Adrenal gland (tissue), 12 donors: ENCODE results near the gene RNF25. TPM values are rescaled to one million over a fixed set of nuclear protein-coding genes. Genes with fewer than 3 reads are reported as not detected.

Source experiments
- DNase-seq, 7 donors: peaks; one replicate each; pipeline ENCODE4 v3.0.0-alpha.2; 2019 to 2020
- H3K27ac ChIP-seq, 5 donors: fragments of 200-600 bp; sonication (generic) in 4 of 5; 1 replicate in 3 of 5; 2 replicates in 2 of 5; pipeline versions ENCODE4 v1.5.1 to v1.8.0; 2016 to 2020; ENCODE audit warnings: mild to moderate bottlenecking in 1 of 5
- H3K27me3 ChIP-seq: fragments of 200-600 bp; 2 replicates; pipeline ENCODE4 v1.8.0; 2021
- H3K36me3 ChIP-seq, 2 donors: fragments of 200-600 bp; replicated peaks in 1 of 2; 1 replicate in 1 of 2; 2 replicates in 1 of 2; pipeline versions ENCODE4 v1.5.1 to v1.8.0; 2018 to 2022
- H3K4me1 ChIP-seq, 2 donors: fragments of 200-600 bp; replicated peaks in 1 of 2; 1 replicate in 1 of 2; 2 replicates in 1 of 2; pipeline versions ENCODE4 v1.5.1 to v1.8.0; 2018 to 2021
- H3K4me3 ChIP-seq, 4 donors: fragments of 200-600 bp; sonication (generic) in 3 of 4; one replicate each; pipeline ENCODE4 v1.5.1; 2016 to 2018
- H3K9me3 ChIP-seq, 3 donors: fragments of 200-600 bp; sonication (generic) in 1 of 3; replicated peaks in 1 of 3; 1 replicate in 2 of 3; 2 replicates in 1 of 3; pipeline versions ENCODE4 v1.5.1 to v1.8.0; 2016 to 2021
- POLR2A ChIP-seq, 2 donors: fragments of 450-650 bp; IDR thresholded peaks; one replicate each; pipeline ENCODE4 v1.6.1; 2017; ENCODE audit warnings: antibody characterized with exemption in 2 of 2, mild to moderate bottlenecking in 2 of 2, moderate library complexity in 1 of 2
- WGBS, 4 donors: extraction: QIAGEN DNeasy Blood & Tissue Kit in 2 of 4; methylation state at CpG; one replicate each; pipeline versions ENCODE4 v1.1.5 to v1.1.7; 2013 to 2017; 5-methylcytosine and 5-hydroxymethylcytosine counted together
- intact Hi-C, 2 donors: fragments of 100-400 bp; cut with DNase I; formaldehyde crosslinking; loops; one replicate each; pipeline versions ENCODE4 v1.14.1 to v1.15.0; 2022 to 2023
- polyA plus RNA-seq, 3 donors: library from polyadenylated mRNA; stranded (reverse); fragments of 200-250 nt in 2 of 3; fragments of 350-450 nt in 1 of 3; fragmentation: Illumina TruSeq in 1 of 3; extraction: RNeasy Lipid Tissue Mini Kit (QIAGEN cat#74804) in 1 of 3; gene quantifications; one replicate each; pipeline ENCODE4 v1.2.3, GENCODE V29; 2013 to 2014
- total RNA-seq, 9 donors: library from RNA; depleted of rRNA in 4 of 9; stranded (reverse); fragments of >200 nt in 4 of 9; fragments of 120-200 nt in 1 of 9; fragmentation: NEBNext Ultra II Directional in 1 of 9; extraction: Animal tissue kit (Norgen Biotek cat#: 25700) in 1 of 9; gene quantifications; one replicate each; pipeline versions ENCODE4 v1.1.0 to v1.2.4, GENCODE V29; 2013 to 2023
- TF ChIP-seq, protein P1 (sequence below), 6 experiments: fragments of 450-650 bp in 4 of 6; fragments of 200-600 bp in 2 of 6; sonication (generic) in 1 of 6; IDR thresholded peaks; 1 replicate in 5 of 6; 2 replicates in 1 of 6; pipeline versions ENCODE4 v1.5.1 to v1.8.0; 2016 to 2021; ENCODE audit warnings: antibody characterized with exemption in 6 of 6, mild to moderate bottlenecking in 2 of 6, moderate library complexity in 1 of 6
- donor health status: healthy with polysubstance abuse.
- donor health status: Bipolar disorder and iron deficiency.
- donor health status: DM: yes; HTN: yes; CAD: no.
- donor health status: DM: no; HTN: no; CAD: no.
- donor health status: DM: no; HTN: no; CAD: no.
- donor health status: DM: yes; HTN: yes; CAD: no.

The RNF25 gene
- total and polyA plus RNA-seq, 12 donors = 19.7 to 70.4 (median 29.5) TPM

DNA sequence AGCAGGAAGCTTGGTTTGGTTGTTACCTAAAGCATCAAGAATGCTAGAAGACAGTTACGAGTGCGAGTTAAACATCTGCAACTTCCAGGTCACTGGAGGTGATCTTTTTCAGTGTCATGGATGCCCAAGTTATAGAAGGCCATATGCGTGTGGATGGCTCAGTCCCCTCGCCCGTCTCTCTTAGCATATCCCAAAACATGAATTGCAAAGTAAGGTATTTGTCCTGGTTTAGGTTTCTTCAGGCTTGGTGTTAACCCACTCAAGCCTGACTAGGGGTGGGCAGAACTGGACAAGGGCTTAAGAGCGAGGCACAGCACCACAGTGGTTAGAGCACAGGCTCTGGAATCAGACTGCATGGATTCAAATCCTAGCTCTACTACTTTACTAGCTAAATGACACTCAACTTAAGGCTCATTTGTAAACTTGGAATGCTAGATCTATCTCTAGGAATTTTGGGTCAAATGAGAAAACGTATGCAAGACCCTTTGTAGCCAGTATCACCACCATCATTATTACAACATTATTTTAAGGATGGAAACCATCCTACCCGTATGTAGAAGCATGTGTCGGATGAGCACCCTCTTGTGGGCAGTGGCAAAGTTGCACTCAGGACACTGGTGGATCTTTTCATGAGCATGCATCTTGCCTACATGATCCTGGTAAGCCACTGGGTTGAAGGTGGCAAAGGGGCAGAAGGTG lies 23.6 kb downstream of the RNF25 start:
- intact Hi-C loops = loop anchor here (10.0 kb wide), 3 partner anchors 73 to 243 kb away; partner anchors contain the start of gene VIL1 (in 1 of the 2)
- no peaks in the 10 kb centered on the region for H3K27me3 ChIP-seq
- H3K4me1 ChIP-seq = no peaks in the 10 kb centered on the region
- peaks cover 0 to 92% of the 10 kb centered on the region in 2 donors for H3K36me3 ChIP-seq
- 64 to 70% (median 69%) methylated on average over 9 of the region's 9 CpGs for WGBS, 4 donors
- no peaks in the 10 kb centered on the region for H3K9me3 ChIP-seq
- no peak overlapping the region for H3K27ac ChIP-seq
- no peak overlapping the region for H3K4me3 ChIP-seq
- DNase-seq = peak; percentile 46 to 83 (median 59)
- TF ChIP-seq POLR2A (IDR thresholded peaks at IDR 0.05) = no peak
- TF ChIP-seq, protein P1, sequence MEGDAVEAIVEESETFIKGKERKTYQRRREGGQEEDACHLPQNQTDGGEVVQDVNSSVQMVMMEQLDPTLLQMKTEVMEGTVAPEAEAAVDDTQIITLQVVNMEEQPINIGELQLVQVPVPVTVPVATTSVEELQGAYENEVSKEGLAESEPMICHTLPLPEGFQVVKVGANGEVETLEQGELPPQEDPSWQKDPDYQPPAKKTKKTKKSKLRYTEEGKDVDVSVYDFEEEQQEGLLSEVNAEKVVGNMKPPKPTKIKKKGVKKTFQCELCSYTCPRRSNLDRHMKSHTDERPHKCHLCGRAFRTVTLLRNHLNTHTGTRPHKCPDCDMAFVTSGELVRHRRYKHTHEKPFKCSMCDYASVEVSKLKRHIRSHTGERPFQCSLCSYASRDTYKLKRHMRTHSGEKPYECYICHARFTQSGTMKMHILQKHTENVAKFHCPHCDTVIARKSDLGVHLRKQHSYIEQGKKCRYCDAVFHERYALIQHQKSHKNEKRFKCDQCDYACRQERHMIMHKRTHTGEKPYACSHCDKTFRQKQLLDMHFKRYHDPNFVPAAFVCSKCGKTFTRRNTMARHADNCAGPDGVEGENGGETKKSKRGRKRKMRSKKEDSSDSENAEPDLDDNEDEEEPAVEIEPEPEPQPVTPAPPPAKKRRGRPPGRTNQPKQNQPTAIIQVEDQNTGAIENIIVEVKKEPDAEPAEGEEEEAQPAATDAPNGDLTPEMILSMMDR (IDR thresholded peaks at IDR 0.05) = peak; percentile 71 to 83 (median 73)

- intact Hi-C loops = loop anchor here (10.0 kb wide), 3 partner anchors 70 to 240 kb away; partner anchors contain the start of gene VIL1 (in 1 of the 2)
- WGBS, 4 donors = 85 to 100% (median 91%) methylated on average over 1 of the region's 1 CpG
- peaks cover 0 to 90% of the 10 kb centered on the region in 2 donors for H3K36me3 ChIP-seq
Measured at GRCh38 chr2:218645126-218645525, 26.7 kb downstream of the RNF25 start.

DNA sequence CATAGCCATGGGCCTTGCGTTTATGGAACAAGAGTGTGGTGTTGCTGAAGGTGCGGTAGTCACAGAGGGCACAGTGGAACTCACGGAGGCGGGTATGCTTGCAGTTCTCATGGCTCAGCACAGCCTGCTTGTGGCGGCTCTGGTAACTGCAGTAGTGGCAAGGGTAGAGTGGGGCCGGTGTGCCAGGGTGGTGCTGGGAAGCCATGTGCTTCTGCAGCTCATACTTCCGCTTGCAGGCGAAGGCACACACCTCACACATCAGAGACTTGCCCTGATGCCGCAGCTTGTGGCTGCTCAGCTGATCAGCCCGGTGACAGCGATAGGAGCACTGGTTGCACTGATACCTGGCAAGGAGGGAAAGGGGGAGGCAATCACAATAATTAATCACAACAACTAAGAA lies 27.1 kb downstream of the RNF25 start:
- DNase-seq = no peak
- WGBS, 4 donors = 86 to 96% (median 94%) methylated on average over 11 of the region's 11 CpGs
- TF ChIP-seq, protein P1 (IDR thresholded peaks at IDR 0.05) = no peak
- TF ChIP-seq POLR2A (IDR thresholded peaks at IDR 0.05) = no peak
- H3K27me3 ChIP-seq = no peaks in the 10 kb centered on the region
- no peak overlapping the region for H3K4me3 ChIP-seq
- H3K27ac ChIP-seq = no peak overlapping the region
- no peaks in the 10 kb centered on the region for H3K4me1 ChIP-seq
- intact Hi-C loops = loop anchor here (10.0 kb wide), 3 partner anchors 70 to 240 kb away; partner anchors contain the start of gene VIL1 (in 1 of the 2)
- H3K9me3 ChIP-seq = no peaks in the 10 kb centered on the region
- H3K36me3 ChIP-seq = peaks cover 0 to 88% of the 10 kb centered on the region in 2 donors

More at GRCh38 chr2:218645126-218645525, 26.7 kb downstream of the RNF25 start:
- H3K27me3 ChIP-seq = no peaks in the 10 kb centered on the region
- H3K9me3 ChIP-seq = no peaks in the 10 kb centered on the region
- no peak for TF ChIP-seq POLR2A (IDR thresholded peaks at IDR 0.05)
- TF ChIP-seq, protein P1 (IDR thresholded peaks at IDR 0.05) = no peak
- H3K27ac ChIP-seq = no peak overlapping the region
- DNase-seq = no peak
- no peaks in the 10 kb centered on the region for H3K4me1 ChIP-seq
- no peak overlapping the region for H3K4me3 ChIP-seq

DNA sequence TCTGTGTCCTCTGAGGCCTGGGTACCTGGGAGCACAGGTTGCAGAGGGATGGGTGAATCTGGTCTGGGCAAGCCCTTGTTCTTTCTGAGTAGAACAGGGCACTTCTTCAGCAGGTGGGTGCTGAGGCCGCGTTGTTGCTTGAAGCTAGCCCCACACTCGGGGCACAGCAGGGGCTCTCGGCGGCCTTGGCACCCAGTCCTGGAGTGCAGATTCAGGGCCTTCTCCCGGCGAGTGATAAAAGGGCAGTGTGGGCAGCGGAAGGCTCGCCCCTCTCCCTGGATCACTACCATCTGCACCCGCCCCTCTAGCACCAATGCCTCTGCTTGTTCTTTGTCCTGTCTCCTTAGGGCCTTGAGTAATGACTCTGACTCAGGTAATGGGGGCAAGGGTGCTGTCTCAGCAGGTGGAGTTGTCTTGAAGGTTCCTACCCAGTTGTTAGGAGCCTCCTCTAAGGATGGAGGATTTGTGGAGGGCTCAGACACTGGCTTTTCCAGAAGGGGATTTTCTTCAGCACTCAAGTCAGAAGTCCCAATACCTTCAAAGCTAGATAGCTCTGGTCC lies 28.0 kb downstream of the RNF25 start:
- 86 to 92% (median 89%) methylated on average over 8 to 10 of the region's 10 CpGs; no CpG with 5 or more reads in 1 of the 4 donors for WGBS, 4 donors
- intact Hi-C loops = loop anchor here (10.0 kb wide), 3 partner anchors 69 to 239 kb away; partner anchors contain the start of gene VIL1 (in 1 of the 2)
- Histone ChIP-seq H3K4me3 (no peak overlapping the region), H3K36me3 (peaks cover 0 to 87% of the 10 kb centered on the region in 2 donors), H3K9me3 (no peaks in the 10 kb centered on the region), H3K4me1 (no peaks in the 10 kb centered on the region), H3K27ac (no peak overlapping the region), H3K27me3 (no peaks in the 10 kb centered on the region)
- no peak for TF ChIP-seq POLR2A (IDR thresholded peaks at IDR 0.05)
- TF ChIP-seq, protein P1 (IDR thresholded peaks at IDR 0.05) = no peak
- no peak for DNase-seq
